DMS114 treated with DMSO at 0.1 percent for 48 hours (cell line): ENCODE measurements around the gene TBC1D22A.

Experiments used
- DNase-seq: peaks from one replicate; lab custom pipeline; 2025; ENCODE audit not compliant: unreplicated experiment; lab: John Stamatoyannopoulos, UW

The TBC1D22A gene

GRCh38 chr22:46829941-46830715 is 67.7 kb downstream of the TBC1D22A start:
- no peak for DNase-seq

- no peak for DNase-seq
These were observed 68.4 kb downstream of the TBC1D22A start for GRCh38 chr22:46830841-46831240.

- DNase-seq = no peak
These were observed 70.8 kb downstream of the TBC1D22A start for GRCh38 chr22:46833228-46833627.

- no peak for DNase-seq
These were observed 71.7 kb downstream of the TBC1D22A start for GRCh38 chr22:46834021-46834737.

GRCh38 chr22:46835288-46835687 is 72.8 kb downstream of the TBC1D22A start:
- no peak for DNase-seq

GRCh38 chr22:46835693-46836092 is 73.2 kb downstream of the TBC1D22A start:
- DNase-seq = no peak

- no peak for DNase-seq
These were observed 79.1 kb downstream of the TBC1D22A start for GRCh38 chr22:46841522-46841921.

- DNase-seq = no peak
These were observed 80.2 kb downstream of the TBC1D22A start for GRCh38 chr22:46842606-46843005.

- no peak for DNase-seq
These were observed 81.4 kb downstream of the TBC1D22A start for GRCh38 chr22:46843821-46844255.

GRCh38 chr22:46844606-46845210 is 82.3 kb downstream of the TBC1D22A start:
- no peak for DNase-seq

- DNase-seq = no peak
These were observed 83.1 kb downstream of the TBC1D22A start for GRCh38 chr22:46845296-46846149.

GRCh38 chr22:46846150-46846831 is 83.8 kb downstream of the TBC1D22A start:
- DNase-seq = no peak

- no peak for DNase-seq
These were observed 84.4 kb downstream of the TBC1D22A start for GRCh38 chr22:46846832-46847355.

GRCh38 chr22:46848197-46848596 is 85.7 kb downstream of the TBC1D22A start:
- no peak for DNase-seq

GRCh38 chr22:46849101-46849500 is 86.7 kb downstream of the TBC1D22A start:
- no peak for DNase-seq

- no peak for DNase-seq
These were observed 87.5 kb downstream of the TBC1D22A start for GRCh38 chr22:46849951-46850350.

- no peak for DNase-seq
These were observed 88.9 kb downstream of the TBC1D22A start for GRCh38 chr22:46851311-46851710.

- DNase-seq = no peak
These were observed 89.5 kb downstream of the TBC1D22A start for GRCh38 chr22:46851941-46852340.

- no peak for DNase-seq
These were observed 90.3 kb downstream of the TBC1D22A start for GRCh38 chr22:46852771-46853170.

GRCh38 chr22:46853191-46853590 is 90.7 kb downstream of the TBC1D22A start:
- DNase-seq = no peak
